ENCODE results near the gene B3GLCT.
"Not testable (repeated sequence)": the region's sequence is repeated elsewhere in the genome, so short reads cannot be mapped to it uniquely, and the experiment has no call there.

B3GLCT gene

GRCh38 chr13:31199849-31200636 lies at the start of gene B3GLCT:
TSS of gene B3GLCT (plus strand) at chr13:31199975. CDS start at chr13:31200085, 110 bp downstream.
- no peak for DNase-seq

- no peak for DNase-seq
These were observed 49.3 kb upstream of the B3GLCT start for GRCh38 chr13:31150315-31150985.

- no peak for DNase-seq
These were observed 47.9 kb upstream of the B3GLCT start for GRCh38 chr13:31151837-31152236.

GRCh38 chr13:31154939-31155338 lies 44.8 kb upstream of the B3GLCT start:
- no peak for DNase-seq

GRCh38 chr13:31159306-31159705 lies 40.5 kb upstream of the B3GLCT start:
- DNase-seq: no peak

- DNase-seq: no peak
These were observed 38.8 kb upstream of the B3GLCT start for GRCh38 chr13:31160857-31161556.

GRCh38 chr13:31161557-31162150 lies 38.1 kb upstream of the B3GLCT start, which contains the start of gene HSPH1:
TSS of gene HSPH1 (minus strand) at chr13:31161904. CDS start at chr13:31161582, 322 bp downstream.
- DNase-seq: peak; percentile 85

- DNase-seq: peak; percentile 91
These were observed 37.4 kb upstream of the B3GLCT start for GRCh38 chr13:31162151-31163008.

- DNase-seq: no peak
These were observed 33.2 kb upstream of the B3GLCT start for GRCh38 chr13:31166591-31166990.

- DNase-seq: no peak
These were observed 32.3 kb upstream of the B3GLCT start for GRCh38 chr13:31167490-31167889.

- no peak for DNase-seq
These were observed 31.6 kb upstream of the B3GLCT start for GRCh38 chr13:31168166-31168565.

- DNase-seq: no peak
These were observed 31.0 kb upstream of the B3GLCT start for GRCh38 chr13:31168736-31169135.

GRCh38 chr13:31172001-31172400 lies 27.8 kb upstream of the B3GLCT start:
- no peak for DNase-seq

GRCh38 chr13:31172535-31172934 lies 27.2 kb upstream of the B3GLCT start:
- DNase-seq: no peak

- DNase-seq: no peak
These were observed 25.8 kb upstream of the B3GLCT start for GRCh38 chr13:31174018-31174417.

GRCh38 chr13:31175847-31176532 lies 23.8 kb upstream of the B3GLCT start:
- DNase-seq: no peak

- DNase-seq: not testable (repeated sequence)
These were observed 21.8 kb upstream of the B3GLCT start for GRCh38 chr13:31177813-31178495.

- DNase-seq: no peak
These were observed 20.5 kb upstream of the B3GLCT start for GRCh38 chr13:31179241-31179640.

- no peak for DNase-seq
These were observed 20.0 kb upstream of the B3GLCT start for GRCh38 chr13:31179754-31180153.

GRCh38 chr13:31182987-31183386 lies 16.8 kb upstream of the B3GLCT start:
- DNase-seq: no peak

- DNase-seq: no peak
These were observed 15.3 kb upstream of the B3GLCT start for GRCh38 chr13:31184451-31184850.
